ENCODE data around the gene DMXL1.

DMXL1 gene

DNA sequence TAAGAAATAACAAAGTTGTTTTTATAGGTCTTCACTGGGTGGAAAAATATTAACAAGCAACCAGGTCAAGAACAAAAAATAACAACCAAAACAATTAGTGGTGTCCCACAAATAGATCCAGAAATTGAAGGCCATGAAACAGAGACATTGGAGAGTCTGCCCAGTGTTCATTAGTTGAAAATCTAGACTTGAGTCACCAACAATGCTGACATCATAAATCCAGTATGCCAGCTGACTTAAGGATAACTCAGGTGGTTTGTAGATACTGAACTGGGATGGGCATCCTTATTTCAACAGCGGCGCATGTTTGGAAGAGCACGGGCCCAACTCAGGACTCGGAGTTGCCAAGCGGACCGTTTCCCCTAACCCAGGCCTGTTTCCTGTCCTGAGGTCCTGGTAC, 204.3 kb downstream of the DMXL1 start:
- TF ChIP-seq, protein P1, sequence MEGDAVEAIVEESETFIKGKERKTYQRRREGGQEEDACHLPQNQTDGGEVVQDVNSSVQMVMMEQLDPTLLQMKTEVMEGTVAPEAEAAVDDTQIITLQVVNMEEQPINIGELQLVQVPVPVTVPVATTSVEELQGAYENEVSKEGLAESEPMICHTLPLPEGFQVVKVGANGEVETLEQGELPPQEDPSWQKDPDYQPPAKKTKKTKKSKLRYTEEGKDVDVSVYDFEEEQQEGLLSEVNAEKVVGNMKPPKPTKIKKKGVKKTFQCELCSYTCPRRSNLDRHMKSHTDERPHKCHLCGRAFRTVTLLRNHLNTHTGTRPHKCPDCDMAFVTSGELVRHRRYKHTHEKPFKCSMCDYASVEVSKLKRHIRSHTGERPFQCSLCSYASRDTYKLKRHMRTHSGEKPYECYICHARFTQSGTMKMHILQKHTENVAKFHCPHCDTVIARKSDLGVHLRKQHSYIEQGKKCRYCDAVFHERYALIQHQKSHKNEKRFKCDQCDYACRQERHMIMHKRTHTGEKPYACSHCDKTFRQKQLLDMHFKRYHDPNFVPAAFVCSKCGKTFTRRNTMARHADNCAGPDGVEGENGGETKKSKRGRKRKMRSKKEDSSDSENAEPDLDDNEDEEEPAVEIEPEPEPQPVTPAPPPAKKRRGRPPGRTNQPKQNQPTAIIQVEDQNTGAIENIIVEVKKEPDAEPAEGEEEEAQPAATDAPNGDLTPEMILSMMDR (conservative IDR thresholded peaks at IDR 0.05; ENCODE audit: low read depth, low read length): no peak
- H3K4me3 ChIP-seq (ENCODE audit: low read length): no peak overlapping the region
- DNase-seq (ENCODE audit: low read depth): no peak

DNA sequence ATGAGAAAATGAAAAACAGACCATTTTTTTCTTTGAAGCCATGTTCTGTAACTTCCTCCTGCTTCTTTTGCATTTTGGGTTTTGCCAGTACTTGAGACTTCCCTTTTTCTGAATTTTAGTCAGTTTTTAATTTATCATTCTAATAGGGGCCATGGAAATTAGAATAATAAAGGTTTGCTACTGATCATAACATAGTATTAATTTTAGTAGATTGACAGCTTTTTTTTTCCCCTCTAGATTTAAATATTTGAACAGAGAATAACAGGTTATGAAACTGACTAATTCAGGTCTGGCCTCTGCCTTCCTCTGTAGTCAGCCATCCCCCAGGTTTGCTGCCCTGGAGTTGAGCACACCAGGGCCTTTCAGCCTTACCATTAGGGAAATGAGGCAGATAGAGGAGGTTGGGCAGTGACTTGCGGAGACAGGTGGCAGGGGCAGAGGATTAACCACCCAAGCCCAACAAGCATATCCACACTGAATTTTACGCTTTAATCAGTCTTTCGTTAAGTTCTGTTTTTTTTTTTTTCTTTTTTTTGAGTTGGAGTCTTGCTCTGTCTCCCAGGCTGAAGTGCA, 204.8 kb downstream of the DMXL1 start:
- H3K4me3 ChIP-seq (ENCODE audit: low read length): no peak overlapping the region
- DNase-seq (ENCODE audit: low read depth): no peak
- TF ChIP-seq, protein P1 (conservative IDR thresholded peaks at IDR 0.05; ENCODE audit: low read depth, low read length): no peak

DNA sequence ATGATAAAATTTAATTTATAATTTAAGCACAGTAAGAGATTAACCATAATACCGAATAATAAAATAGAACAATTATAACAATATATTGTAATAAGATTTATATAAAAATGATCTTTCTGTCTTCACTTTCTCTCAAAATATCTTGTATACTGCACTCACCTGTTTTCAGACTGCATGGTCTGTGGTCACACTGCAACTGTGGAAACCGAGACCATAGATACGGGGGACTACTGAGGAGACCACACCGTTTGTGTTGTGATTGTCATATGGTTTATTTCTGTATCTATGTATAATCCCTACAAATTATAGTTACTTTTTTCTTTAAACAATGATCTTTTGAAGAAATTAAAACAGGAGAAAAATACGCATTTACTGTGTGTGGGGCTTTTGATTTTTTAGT, 206.1 kb downstream of the DMXL1 start:
- no peak overlapping the region for H3K4me3 ChIP-seq (ENCODE audit: low read length)
- TF ChIP-seq, protein P1 (conservative IDR thresholded peaks at IDR 0.05; ENCODE audit: low read depth, low read length): no peak
- no peak for DNase-seq (ENCODE audit: low read depth)

DNA sequence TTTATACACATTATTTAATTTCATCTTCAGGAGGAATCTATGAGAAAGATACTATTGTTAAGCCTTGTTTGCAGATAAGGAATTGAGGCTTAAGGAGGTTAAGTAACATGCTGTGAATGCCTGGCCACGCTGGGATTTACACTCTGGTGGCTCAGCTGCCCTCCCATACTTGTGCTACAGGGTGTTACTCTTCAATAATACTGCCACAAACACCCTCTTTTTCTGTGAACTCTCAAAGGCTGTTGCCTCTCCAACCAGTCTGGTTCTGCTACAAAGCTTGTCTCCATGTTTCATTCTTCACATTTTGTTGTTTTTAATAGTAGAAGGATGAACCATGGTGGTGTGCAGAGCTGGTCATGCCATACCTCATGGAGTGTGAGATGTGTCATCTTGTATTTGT, 208.2 kb downstream of the DMXL1 start:
- TF ChIP-seq, protein P1 (conservative IDR thresholded peaks at IDR 0.05; ENCODE audit: low read depth, low read length): no peak
- no peak overlapping the region for H3K4me3 ChIP-seq (ENCODE audit: low read length)
- DNase-seq (ENCODE audit: low read depth): no peak

DNA sequence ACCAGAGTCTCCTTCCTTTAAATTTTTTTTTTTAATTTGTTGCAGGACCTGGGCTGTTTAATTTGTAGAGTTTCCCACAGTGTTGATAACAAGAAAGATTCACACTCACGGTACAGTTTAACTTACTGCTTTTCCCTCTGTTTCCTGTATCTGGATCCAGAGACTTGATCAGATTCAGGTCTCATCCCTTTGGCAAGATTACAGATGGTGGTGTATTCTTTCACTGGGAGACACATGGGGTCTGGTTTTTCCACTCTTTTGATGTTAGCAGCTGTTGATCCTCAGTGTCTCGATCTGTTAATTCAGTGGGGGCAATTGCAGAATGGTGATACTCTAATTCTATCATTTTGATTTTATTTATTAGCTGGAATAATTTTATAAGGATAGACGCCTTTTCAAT, 209.5 kb downstream of the DMXL1 start:
- H3K4me3 ChIP-seq (ENCODE audit: low read length): no peak overlapping the region
- TF ChIP-seq, protein P1 (conservative IDR thresholded peaks at IDR 0.05; ENCODE audit: low read depth, low read length): no peak
- no peak for DNase-seq (ENCODE audit: low read depth)

DNA sequence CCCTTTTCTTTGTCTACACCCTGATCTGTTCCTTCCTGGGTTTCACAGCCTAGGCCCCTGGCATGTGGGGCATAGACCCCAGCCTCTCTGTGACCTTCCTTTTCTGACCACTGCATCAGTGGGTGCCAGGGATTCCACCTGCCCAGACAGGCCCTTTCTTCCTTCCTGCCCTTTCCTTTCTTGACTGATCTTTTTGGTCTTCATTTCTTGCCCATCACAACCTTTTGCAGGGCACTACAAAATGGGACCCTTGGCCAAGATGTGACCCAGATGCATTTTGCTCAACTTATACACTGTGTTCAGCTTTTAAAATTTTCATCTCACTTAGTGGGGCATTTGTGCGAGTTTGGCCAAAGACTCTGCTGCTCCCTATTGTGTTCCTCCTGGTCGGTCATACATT, 211.7 kb downstream of the DMXL1 start:
- DNase-seq (ENCODE audit: low read depth): no peak

DNA sequence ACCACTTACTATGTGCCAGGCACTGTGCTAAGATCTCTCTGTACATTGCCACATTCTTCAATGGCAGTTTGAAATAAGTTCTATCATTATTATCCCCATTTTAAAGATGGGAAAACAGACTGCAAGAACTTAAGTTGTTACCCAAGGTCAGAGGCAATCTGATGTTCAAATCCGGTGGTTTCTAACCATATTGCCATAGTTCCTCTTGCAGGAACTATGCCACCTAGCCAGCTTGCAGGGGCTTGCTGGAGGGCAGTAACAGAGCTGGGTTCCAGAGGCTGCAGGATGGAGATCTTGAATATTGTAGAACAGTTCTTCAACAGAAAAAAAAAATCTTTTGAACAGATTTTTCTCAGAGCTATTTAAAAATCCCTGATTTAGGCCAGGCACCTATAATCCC, 213.1 kb downstream of the DMXL1 start:
- H3K4me3 ChIP-seq (ENCODE audit: low read length): no peak overlapping the region
- no peak for DNase-seq (ENCODE audit: low read depth)
- TF ChIP-seq, protein P1 (conservative IDR thresholded peaks at IDR 0.05; ENCODE audit: low read depth, low read length): no peak

More for the DNA sequence above, 211.7 kb downstream of the DMXL1 start:
- no peak overlapping the region for H3K4me3 ChIP-seq (ENCODE audit: low read length)
- TF ChIP-seq, protein P1 (conservative IDR thresholded peaks at IDR 0.05; ENCODE audit: low read depth, low read length): no peak

Data from retinal pigment epithelial cell (primary cell).